ENCODE measurements around the gene ALOXE3.

The ALOXE3 gene

DNA sequence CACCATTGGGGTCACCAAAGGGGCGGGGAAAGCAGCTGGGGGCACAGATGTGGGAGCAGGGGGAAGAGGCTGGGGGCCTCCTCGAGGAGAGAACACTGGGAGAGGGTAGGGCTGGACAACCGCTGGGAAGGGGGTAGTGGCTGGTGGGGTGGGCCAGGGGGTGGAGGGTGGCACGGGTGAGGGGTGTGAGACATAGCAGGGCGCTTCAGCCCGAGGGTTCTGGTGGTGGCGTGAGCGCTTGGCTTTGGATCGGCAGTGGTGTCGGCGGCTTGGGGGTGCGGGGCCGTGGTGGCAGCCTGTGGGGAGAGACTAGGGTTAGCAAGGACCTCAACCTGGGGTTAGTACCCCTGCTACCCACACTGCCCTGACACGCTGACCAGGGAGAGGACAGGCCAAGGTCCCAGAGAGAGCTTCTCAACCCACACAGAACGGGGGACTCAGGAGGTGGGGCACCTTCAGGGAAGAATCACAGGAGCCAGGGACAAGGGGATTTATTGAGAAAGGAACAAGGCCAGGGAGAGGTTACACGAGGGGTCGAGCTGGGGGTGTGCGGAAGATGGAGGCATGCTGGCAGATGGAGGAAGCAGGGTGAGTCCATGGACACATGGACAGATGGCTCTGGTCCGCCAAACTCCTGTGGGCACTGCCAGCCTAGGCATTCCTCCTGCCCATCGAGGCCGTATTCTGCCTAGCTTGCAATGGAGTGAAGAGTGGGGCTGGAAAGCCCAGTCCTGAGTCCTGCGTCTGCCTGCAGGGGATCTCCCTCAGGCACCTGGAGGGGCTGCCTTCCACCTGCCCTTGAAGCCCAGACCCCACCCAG, 25.5 kb upstream of the ALOXE3 start:
- Mint-ChIP-seq H3K36me3 (ENCODE audit: insufficient read depth) (peaks cover 75% of the 10 kb centered on the region), H3K9me3 (no peaks in the 10 kb centered on the region), H3K27ac (ENCODE audit: low read depth) (peak overlapping the region; percentile 90), H3K4me1 (peaks cover 18% of the 10 kb centered on the region), H3K27me3 (no peaks in the 10 kb centered on the region), H3K4me3 (peak overlapping the region; percentile 54)
- no peak for DNase-seq (ENCODE audit: low spot score in 2 of 2)
- no peak for ATAC-seq (replicated peaks; ENCODE audit: extremely low read depth, poor library complexity, severe bottlenecking)

DNA sequence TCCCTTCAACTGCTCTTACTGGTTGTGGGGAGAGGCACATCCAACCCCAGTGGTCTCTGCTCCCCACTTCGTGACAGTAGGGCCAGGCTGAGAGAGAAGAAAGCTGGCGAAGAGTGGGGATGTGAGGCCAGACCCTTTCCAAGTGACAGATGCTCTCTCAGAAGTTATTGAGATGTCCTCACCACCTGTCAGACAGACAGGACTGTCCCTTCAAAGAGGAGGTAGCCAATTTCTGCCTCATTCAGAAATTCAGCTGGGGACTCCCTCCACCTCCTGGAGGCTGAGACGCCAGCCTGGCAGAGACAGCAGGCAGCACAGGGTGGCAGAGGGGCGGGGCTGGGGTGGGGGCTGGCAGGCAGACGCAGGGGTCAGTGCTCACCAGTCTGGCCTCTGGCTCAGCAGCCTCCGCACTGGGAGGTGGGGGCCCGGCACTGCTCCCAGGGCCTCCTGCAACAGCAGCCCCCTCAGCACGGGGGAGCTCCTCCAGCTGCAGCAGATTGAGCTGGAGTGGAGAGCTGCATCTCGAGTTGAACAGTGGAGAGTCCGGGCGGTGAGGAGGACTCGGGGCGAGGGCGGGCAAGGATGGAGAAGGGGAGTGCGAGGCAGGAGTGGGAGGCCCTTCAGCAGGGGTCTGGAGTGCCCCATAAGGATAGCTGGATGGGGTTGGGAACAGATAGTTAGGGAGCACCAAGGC, 24.7 kb upstream of the ALOXE3 start:
- DNase-seq (ENCODE audit: low spot score in 2 of 2), result no peak
- Mint-ChIP-seq H3K27me3 (no peaks in the 10 kb centered on the region), H3K36me3 (ENCODE audit: insufficient read depth) (peaks cover 67% of the 10 kb centered on the region), H3K27ac (ENCODE audit: low read depth) (peak overlapping the region; percentile 90), H3K4me3 (peak overlapping the region; percentile 54), H3K9me3 (no peaks in the 10 kb centered on the region), H3K4me1 (peaks cover 18% of the 10 kb centered on the region)
- ATAC-seq (replicated peaks; ENCODE audit: extremely low read depth, poor library complexity, severe bottlenecking), result no peak

DNA sequence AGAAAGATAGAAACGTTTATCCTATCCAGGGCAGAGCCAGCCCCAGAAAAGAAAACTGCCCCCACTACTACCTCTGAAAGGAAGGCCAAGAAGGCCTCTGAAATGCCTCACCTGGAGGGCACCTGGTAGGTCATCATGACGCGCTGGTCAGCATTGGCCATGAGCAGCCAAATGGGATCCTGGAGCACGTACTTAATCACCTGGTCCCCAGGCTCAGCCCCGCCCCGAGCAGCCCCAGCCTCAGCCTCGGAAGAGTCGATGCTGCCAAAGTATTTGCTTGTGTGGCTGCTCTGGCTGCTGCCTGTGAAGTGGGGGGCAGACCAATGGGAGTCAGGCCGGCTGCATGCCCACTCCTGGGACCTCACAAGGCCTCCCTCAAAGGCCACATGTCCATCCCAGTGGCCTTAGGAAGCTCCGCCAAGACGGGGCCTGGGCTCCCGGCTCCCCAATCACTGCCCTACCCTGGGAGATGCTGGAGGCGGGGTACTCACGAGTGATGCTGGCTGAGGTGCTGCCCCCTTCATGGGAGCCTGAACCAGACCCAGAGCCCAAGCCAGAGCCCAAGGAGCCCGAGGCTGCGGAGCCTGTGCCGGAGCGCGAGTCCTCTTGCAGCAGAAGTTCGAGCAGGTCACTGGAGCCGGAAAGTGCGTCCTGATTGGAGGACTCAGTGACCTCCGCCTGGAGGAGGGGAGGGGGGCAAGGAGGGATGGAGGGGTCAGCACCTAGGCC, 24.0 kb upstream of the ALOXE3 start:
- peak overlapping the region; percentile 43 for H3K4me3 Mint-ChIP-seq

DNA sequence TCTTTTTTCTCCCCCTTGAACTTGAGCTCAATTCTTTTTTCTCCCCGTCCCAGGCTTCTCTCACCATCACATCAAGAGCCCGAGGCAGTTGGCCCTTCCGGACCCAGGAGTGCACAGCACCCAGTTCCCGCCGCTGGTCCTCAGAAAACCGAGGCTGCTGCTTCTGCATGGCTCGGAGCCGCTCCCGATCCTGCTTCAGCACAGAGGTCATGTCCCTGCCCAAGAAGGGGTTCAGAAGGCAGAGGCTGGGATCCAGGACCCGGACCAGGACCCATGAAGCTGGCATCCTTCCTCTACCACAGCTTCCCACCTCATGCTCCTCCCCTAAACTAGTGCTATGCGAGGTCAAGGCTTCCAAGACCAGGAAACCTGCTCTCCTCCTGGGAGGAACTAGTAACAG, 23.4 kb upstream of the ALOXE3 start:
- Mint-ChIP-seq H3K4me1 (peaks cover 9% of the 10 kb centered on the region), H3K27ac (ENCODE audit: low read depth) (peak overlapping the region; percentile 91), H3K27me3 (no peaks in the 10 kb centered on the region), H3K9me3 (no peaks in the 10 kb centered on the region), H3K36me3 (ENCODE audit: insufficient read depth) (peaks cover 56% of the 10 kb centered on the region), H3K4me3 (peak overlapping the region; percentile 44)
- ATAC-seq (replicated peaks; ENCODE audit: extremely low read depth, poor library complexity, severe bottlenecking), result no peak
- no peak for DNase-seq (ENCODE audit: low spot score in 2 of 2)

More for the DNA sequence above, 24.0 kb upstream of the ALOXE3 start:
- Mint-ChIP-seq H3K9me3 (no peaks in the 10 kb centered on the region), H3K36me3 (ENCODE audit: insufficient read depth) (peaks cover 60% of the 10 kb centered on the region), H3K27me3 (no peaks in the 10 kb centered on the region), H3K27ac (ENCODE audit: low read depth) (peak overlapping the region; percentile 91), H3K4me1 (peaks cover 13% of the 10 kb centered on the region)
- ATAC-seq (replicated peaks; ENCODE audit: extremely low read depth, poor library complexity, severe bottlenecking) (no peak), DNase-seq (ENCODE audit: low spot score in 2 of 2) (no peak)

DNA sequence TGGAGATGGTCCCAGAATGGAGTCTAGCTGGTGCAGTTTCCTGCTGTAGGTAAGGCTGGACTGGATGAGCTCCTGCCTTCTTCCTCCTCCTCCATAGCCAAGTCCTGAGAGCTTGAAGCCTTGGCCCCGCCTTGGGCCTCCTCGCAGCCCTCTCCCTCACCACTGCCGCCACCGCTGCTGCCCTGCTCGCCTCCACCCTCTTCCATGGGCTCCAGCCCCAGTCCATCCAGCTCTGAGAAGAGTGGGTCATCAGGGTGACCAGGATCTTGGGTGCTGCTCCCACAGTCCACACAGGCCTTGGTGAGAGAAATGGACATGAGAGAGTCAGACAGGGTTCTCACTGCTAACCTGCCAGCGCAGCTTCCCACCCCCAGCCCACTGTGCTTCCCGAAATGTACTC, 22.7 kb upstream of the ALOXE3 start:
- peak overlapping the region; percentile 44 for H3K4me3 Mint-ChIP-seq
- H3K36me3 Mint-ChIP-seq (ENCODE audit: insufficient read depth), result peaks cover 51% of the 10 kb centered on the region
- H3K4me1 Mint-ChIP-seq, result peaks cover 3% of the 10 kb centered on the region
- no peaks in the 10 kb centered on the region for H3K27me3 Mint-ChIP-seq
- peak overlapping the region; percentile 91 for H3K27ac Mint-ChIP-seq (ENCODE audit: low read depth)
- no peak for ATAC-seq (replicated peaks; ENCODE audit: extremely low read depth, poor library complexity, severe bottlenecking)
- no peak for DNase-seq (ENCODE audit: low spot score in 2 of 2)
- H3K9me3 Mint-ChIP-seq, result no peaks in the 10 kb centered on the region

DNA sequence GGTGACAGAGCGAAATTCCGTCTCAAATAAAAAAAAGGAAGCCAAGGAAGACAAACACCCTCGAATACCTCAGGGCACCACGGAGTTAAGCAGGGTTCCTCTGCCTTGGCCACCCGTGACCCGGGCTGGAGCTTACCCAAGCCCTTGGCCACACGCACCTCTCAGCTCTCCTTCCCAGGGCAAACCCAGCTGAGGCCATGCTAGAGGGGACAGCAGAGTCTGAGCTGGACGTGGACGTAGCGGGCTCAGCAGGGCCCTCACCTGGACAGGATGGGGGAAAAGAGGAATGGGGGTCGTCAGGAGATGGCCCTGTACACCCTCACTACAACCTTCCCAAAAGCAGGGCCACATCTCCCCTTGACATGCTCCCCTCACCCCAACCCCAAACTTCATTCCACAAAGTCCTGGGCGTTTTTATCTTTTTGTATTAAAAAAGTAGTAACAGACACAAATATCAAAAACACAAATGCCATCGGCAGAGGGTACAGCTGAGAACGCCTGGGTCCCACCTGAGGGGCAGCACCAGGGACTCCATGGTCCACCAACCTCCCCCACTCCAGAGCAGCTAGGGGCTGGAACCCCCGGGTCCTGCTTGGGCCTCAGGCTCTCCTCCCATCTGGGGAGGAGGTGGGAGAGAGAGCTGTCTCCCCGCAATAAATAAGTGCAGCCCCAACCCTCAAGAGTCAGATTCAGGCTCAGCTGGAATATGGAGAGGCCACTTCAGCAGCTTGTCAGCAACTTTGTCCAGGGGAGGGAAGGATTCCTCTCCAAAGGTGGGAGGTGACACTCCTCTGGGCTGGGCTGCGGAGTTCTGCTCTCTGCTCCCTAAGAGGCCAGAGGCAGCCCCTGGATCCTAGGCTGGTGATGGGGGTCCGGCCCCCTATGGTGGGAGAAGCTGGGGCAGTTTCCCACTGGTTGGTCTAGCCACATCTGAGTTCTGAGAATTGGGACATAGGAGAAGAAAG, 22.0 kb upstream of the ALOXE3 start:
- Mint-ChIP-seq H3K4me3 (peak overlapping the region; percentile 44), H3K36me3 (ENCODE audit: insufficient read depth) (peaks cover 44% of the 10 kb centered on the region), H3K27me3 (no peaks in the 10 kb centered on the region), H3K27ac (ENCODE audit: low read depth) (peak overlapping the region; percentile 91), H3K9me3 (no peaks in the 10 kb centered on the region), H3K4me1 (no peaks in the 10 kb centered on the region)
- DNase-seq (ENCODE audit: low spot score in 2 of 2) (no peak), ATAC-seq (replicated peaks; ENCODE audit: extremely low read depth, poor library complexity, severe bottlenecking) (no peak)

DNA sequence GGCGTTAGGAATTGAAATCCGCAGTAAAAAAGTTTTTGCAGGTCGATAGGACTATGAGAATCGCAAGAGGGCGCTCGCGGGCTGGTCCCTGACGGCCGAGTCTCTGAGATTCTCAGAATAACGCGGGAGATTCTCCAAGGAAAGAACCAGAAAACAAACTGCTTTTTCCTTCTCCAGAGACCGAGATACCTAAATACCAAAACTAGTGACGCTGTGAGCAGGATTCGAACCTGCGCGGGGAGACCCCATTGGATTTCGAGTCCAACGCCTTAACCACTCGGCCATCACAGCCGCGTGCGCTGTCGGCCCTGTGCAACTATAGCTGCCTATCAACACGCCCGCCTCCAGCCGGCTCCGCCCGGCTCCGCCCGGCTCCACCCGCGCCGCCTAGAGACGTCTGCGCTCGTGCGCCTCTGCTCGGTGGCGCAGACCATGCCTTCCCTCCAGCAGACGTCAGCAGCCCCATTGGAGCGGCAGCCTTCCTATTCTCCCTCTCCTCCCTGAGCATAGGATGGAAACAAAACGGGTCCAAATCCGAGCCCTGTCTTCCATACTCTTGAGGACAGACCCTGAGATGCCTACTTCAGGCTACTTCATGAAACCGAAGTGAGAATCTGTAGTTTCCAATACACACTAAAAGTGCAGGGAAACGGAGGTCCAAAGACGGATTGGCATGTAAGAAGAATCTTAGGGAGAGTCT, 20.5 kb upstream of the ALOXE3 start:
- H3K27me3 Mint-ChIP-seq, result no peaks in the 10 kb centered on the region
- no peak overlapping the region for H3K27ac Mint-ChIP-seq (ENCODE audit: low read depth)
- H3K9me3 Mint-ChIP-seq, result no peaks in the 10 kb centered on the region
- H3K4me1 Mint-ChIP-seq, result no peaks in the 10 kb centered on the region
- peaks cover 31% of the 10 kb centered on the region for H3K36me3 Mint-ChIP-seq (ENCODE audit: insufficient read depth)
- H3K4me3 Mint-ChIP-seq, result no peak overlapping the region
- DNase-seq (ENCODE audit: low spot score in 2 of 2) (peak; percentile 98), ATAC-seq (replicated peaks; ENCODE audit: extremely low read depth, poor library complexity, severe bottlenecking) (peak; percentile 89)

DNA sequence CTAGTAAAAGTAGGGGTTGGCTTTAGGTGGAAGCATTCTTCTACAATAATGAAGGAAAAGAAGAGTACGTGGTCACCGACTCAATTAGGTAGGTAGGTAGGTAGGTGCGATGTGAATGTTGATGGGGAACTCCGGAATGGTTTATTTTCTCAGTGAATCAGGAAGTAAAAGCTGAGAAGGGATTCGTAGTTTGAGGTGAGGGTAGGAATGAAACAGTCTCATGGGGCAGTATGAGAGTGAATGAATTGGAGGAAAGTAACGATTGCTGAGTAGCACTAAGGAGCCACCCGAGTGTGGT, 20.0 kb upstream of the ALOXE3 start:
- no peak overlapping the region for H3K4me3 Mint-ChIP-seq
- no peak overlapping the region for H3K27ac Mint-ChIP-seq (ENCODE audit: low read depth)
- peaks cover 26% of the 10 kb centered on the region for H3K36me3 Mint-ChIP-seq (ENCODE audit: insufficient read depth)
- no peak for ATAC-seq (replicated peaks; ENCODE audit: extremely low read depth, poor library complexity, severe bottlenecking)
- no peaks in the 10 kb centered on the region for H3K27me3 Mint-ChIP-seq
- no peak for DNase-seq (ENCODE audit: low spot score in 2 of 2)
- H3K9me3 Mint-ChIP-seq, result no peaks in the 10 kb centered on the region
- H3K4me1 Mint-ChIP-seq, result no peaks in the 10 kb centered on the region

DNA sequence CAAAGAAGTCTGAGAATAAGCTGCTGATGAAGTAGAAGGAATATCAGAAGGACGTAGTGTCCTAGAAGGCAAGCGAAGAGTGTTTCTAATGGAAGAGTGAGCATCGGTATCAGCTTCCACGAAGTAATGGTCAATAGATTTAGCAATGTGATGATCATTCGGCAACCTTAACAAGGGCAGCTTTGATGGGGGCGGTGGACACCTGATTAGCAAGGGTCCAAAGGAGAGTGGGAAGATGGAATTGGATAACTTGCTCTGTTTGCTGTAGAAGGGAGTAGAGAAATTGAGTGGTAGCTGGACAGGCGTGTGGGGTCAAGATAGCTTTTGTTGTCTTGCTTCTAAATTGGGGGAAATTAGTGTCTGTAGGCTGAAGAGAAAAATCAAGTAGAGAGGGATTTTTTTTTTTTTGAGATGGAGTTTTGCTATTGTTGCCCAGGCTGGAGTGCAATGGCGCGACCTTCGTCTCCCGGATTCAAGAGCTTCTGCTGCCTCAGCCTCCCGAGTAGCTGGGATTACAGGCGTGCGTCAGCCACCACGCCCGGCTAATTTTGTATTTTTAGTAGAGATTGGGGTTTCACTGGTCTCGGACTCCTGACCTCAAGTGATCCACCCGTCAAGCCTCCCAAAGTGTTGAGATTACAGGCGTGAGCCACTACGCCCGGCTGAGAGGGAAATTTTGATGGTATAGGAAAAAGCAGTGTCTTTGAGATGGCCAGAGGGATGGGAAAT, 19.5 kb upstream of the ALOXE3 start:
- Mint-ChIP-seq H3K9me3 (no peaks in the 10 kb centered on the region), H3K27ac (ENCODE audit: low read depth) (no peak overlapping the region), H3K4me3 (no peak overlapping the region), H3K4me1 (no peaks in the 10 kb centered on the region), H3K27me3 (no peaks in the 10 kb centered on the region), H3K36me3 (ENCODE audit: insufficient read depth) (peaks cover 21% of the 10 kb centered on the region)
- ATAC-seq (replicated peaks; ENCODE audit: extremely low read depth, poor library complexity, severe bottlenecking) (no peak), DNase-seq (ENCODE audit: low spot score in 2 of 2) (no peak)

DNA sequence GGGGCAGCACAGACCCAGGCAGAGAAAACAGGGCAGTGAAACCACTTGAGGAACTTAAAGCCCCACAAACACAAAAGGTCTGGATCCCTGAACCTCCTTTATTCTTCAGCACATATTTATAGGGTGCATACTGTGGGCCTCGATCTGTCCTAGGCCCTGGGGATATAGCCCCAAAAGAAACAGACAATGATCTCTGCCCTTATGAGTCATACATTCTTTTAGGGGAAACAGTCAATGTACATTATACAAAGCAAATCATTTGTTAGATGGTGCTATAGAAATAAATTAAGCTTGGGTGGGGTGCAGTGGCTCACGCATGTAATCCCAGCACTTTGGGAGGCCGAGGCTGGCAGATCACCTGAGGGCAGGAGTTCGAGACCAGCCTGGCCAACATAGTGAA, 15.6 kb upstream of the ALOXE3 start:
- Mint-ChIP-seq H3K4me3 (no peak overlapping the region), H3K27me3 (no peaks in the 10 kb centered on the region), H3K4me1 (no peaks in the 10 kb centered on the region), H3K9me3 (no peaks in the 10 kb centered on the region), H3K27ac (ENCODE audit: low read depth) (no peak overlapping the region), H3K36me3 (ENCODE audit: insufficient read depth) (peaks cover 6% of the 10 kb centered on the region)
- DNase-seq (ENCODE audit: low spot score in 2 of 2) (no peak), ATAC-seq (replicated peaks; ENCODE audit: extremely low read depth, poor library complexity, severe bottlenecking) (no peak)

DNA sequence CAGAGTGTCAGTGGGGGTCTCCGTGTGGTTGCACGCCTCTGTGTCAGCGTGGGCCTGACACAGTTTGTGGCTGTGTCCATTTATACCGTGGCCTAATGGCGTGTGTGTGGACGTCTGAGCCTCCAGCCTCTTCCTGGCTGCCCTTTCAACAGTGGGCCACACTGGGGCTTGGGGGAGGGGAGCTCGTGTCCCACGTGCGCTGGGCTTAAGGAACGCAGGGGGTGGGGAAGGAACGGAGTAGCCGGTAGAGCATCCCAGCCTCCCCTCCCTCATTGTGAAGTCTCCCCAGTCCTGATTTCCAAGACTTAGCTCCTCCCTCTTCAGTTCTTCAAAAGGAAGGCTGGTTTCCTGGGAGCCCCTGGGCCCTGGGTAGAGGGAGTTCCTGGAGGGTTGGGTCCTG, 15.1 kb upstream of the ALOXE3 start:
- Mint-ChIP-seq H3K36me3 (ENCODE audit: insufficient read depth) (peaks cover 6% of the 10 kb centered on the region), H3K27ac (ENCODE audit: low read depth) (no peak overlapping the region), H3K9me3 (no peaks in the 10 kb centered on the region), H3K27me3 (no peaks in the 10 kb centered on the region), H3K4me1 (no peaks in the 10 kb centered on the region), H3K4me3 (no peak overlapping the region)
- no peak for ATAC-seq (replicated peaks; ENCODE audit: extremely low read depth, poor library complexity, severe bottlenecking)
- no peak for DNase-seq (ENCODE audit: low spot score in 2 of 2)

Measured in central memory CD8-positive, alpha-beta T cell (primary cell).